OCI-LY1 (cell line): ENCODE data around the gene TLE6.

ENCODE experiments used
- CTCF ChIP-seq: fragments of 200-600 bp; sonication (generic), shearing (Covaris generic); IDR thresholded peaks from 2 replicates; pipeline ENCODE4 v1.5.1; 2017; ENCODE audit warnings: mild to moderate bottlenecking, antibody characterized with exemption, low read length, moderate library complexity, mixed read lengths
- EZH2 ChIP-seq: fragments of 200-600 bp; sonication (generic), shearing (Covaris generic); IDR thresholded peaks from 2 replicates; pipeline ENCODE4 v1.8.0; 2017; ENCODE audit warnings: borderline replicate concordance, mixed run types, mild to moderate bottlenecking, antibody characterized with exemption, low read length, moderate library complexity, mixed read lengths

- TF ChIP-seq CTCF, result no peak
- TF ChIP-seq EZH2, result no peak
These were observed 5.2 kb downstream of the TLE6 start for GRCh38 chr19:2982561-2982960.
